ENCODE measurements around the gene C9orf57. TPM values are rescaled to one million over a fixed set of nuclear protein-coding genes. Genes with fewer than 3 reads are reported as not detected.

Gene C9orf57
- total and polyA plus RNA-seq, 2 of the 13 experiments (the other 11 are each of a cell fraction or from before 2014, with no cell fraction given) = 0.09 TPM; not detected in 1

GRCh38 chr9:72038890-72039410 is 21.5 kb downstream of the C9orf57 start (continued):
- TF ChIP-seq SMAD3 (CRISPR knock-in tag; IDR thresholded peaks at IDR 0.05) (peak; percentile 52; the same call in 1 of the 2 replicates), SSRP1 (CRISPR knock-in tag; IDR thresholded peaks at IDR 0.05) (0 out of 2 replicates have a peak, but pooled peaks have one; percentile 59), SP4 (CRISPR knock-in tag; IDR thresholded peaks at IDR 0.05) (0 out of 2 replicates have a peak, but pooled peaks have one; percentile 32), THAP11 (CRISPR knock-in tag; IDR thresholded peaks at IDR 0.05) (0 out of 2 replicates have a peak, but pooled peaks have one; percentile 23), IRF2 (CRISPR knock-in tag; IDR thresholded peaks at IDR 0.05) (0 out of 2 replicates have a peak, but pooled peaks have one; percentile 37), ZNF496 (CRISPR knock-in tag; IDR thresholded peaks at IDR 0.05; ENCODE audit: insufficient replicate concordance) (no peak), ZNF614 (CRISPR knock-in tag; IDR thresholded peaks at IDR 0.05; ENCODE audit: borderline replicate concordance) (0 out of 2 replicates have a peak, but pooled peaks have one; percentile 71), ZNF691 (CRISPR knock-in tag; IDR thresholded peaks at IDR 0.05; ENCODE audit: borderline replicate concordance, low read depth) (no peak), ZGPAT (CRISPR knock-in tag; IDR thresholded peaks at IDR 0.05) (peak; percentile 28; the same call in 1 of the 2 replicates), KDM5B (CRISPR knock-in tag; IDR thresholded peaks at IDR 0.05; ENCODE audit: borderline replicate concordance) (peak; percentile 43; the same call in 1 of the 2 replicates), STAG1 (CRISPR knock-in tag; IDR thresholded peaks at IDR 0.05) (peak; percentile 100), ARID5B (CRISPR knock-in tag; IDR thresholded peaks at IDR 0.05) (peak; percentile 41; the same call in 1 of the 2 replicates), BORCS8-MEF2B (CRISPR knock-in tag; IDR thresholded peaks at IDR 0.05) (peak; percentile 65), ZNF788 (CRISPR knock-in tag; IDR thresholded peaks at IDR 0.05; ENCODE audit: borderline replicate concordance) (peak; percentile 52; the same call in 1 of the 2 replicates), ZBTB49 (CRISPR knock-in tag; IDR thresholded peaks at IDR 0.05; ENCODE audit: borderline replicate concordance) (peak; percentile 48; the same call in 1 of the 2 replicates), ZMYM4 (CRISPR knock-in tag; IDR thresholded peaks at IDR 0.05) (0 out of 2 replicates have a peak, but pooled peaks have one; percentile 35), ERF (CRISPR knock-in tag; IDR thresholded peaks at IDR 0.05) (peak; percentile 36; the same call in 1 of the 2 replicates), KDM2A (CRISPR knock-in tag; IDR thresholded peaks at IDR 0.05; ENCODE audit: borderline replicate concordance, low read depth) (peak; percentile 64; the same call in 1 of the 2 replicates), FOXA3 (CRISPR knock-in tag; IDR thresholded peaks at IDR 0.05) (peak; percentile 52; the same call in 1 of the 2 replicates), ZNF335 (CRISPR knock-in tag; IDR thresholded peaks at IDR 0.05) (peak; percentile 66; the same call in 1 of the 2 replicates), ZNF598 (CRISPR knock-in tag; IDR thresholded peaks at IDR 0.05; ENCODE audit: borderline replicate concordance) (peak; percentile 68; the same call in 1 of the 2 replicates)

Data from HepG2 (cell line).